A673 (cell line): ENCODE results near the gene SERAC1. TPM values are rescaled to one million over a fixed set of nuclear protein-coding genes. Genes with fewer than 3 reads are reported as not detected.
"Not testable (repeated sequence)": the region's sequence is repeated elsewhere in the genome, so short reads cannot be mapped to it uniquely, and the experiment has no call there.

Experiments used
- BruUV-seq: library from RNA; stranded (reverse); fragments of 400-500 nt; replicated peaks from 2 replicates; lab custom pipeline; 2021; lab: Mats Ljungman, UMichigan
- CTCF ChIA-PET: fragments of 300-600 bp; sonication (Branson Sonifier 250); formaldehyde crosslinking; loops from one replicate; lab custom pipeline; 2022; ENCODE audit warnings: antibody characterized with exemption; lab: Charles Lee
- POLR2A ChIA-PET: fragments of 300-600 bp; sonication (Branson Sonifier 250); formaldehyde crosslinking; loops from one replicate; lab custom pipeline; 2022; ENCODE audit warnings: antibody characterized with exemption; ENCODE audit not compliant: low non-redundant PET; lab: Charles Lee
- DNase-seq: peaks from one replicate; pipeline ENCODE4 v3.0.0-alpha.2; 2015; ENCODE audit warnings: low spot score
- H3K27ac ChIP-seq: fragments of 200-600 bp; sonication (generic); 2 replicates; pipeline ENCODE4 v1.5.1; 2016; ENCODE audit warnings: mixed run types, low read depth, mild to moderate bottlenecking, mixed read lengths, antibody characterized with exemption, low read length; ENCODE audit not compliant: poor library complexity, severe bottlenecking
- H3K27me3 ChIP-seq: fragments of 200-600 bp; sonication (generic); replicated peaks from 2 replicates; pipeline ENCODE4 v1.6.1; 2017; ENCODE audit warnings: mixed run types, low read depth, mild to moderate bottlenecking, mixed read lengths, antibody characterized with exemption, low read length; ENCODE audit not compliant: insufficient read depth, poor library complexity
- H3K36me3 ChIP-seq: fragments of 200-600 bp; sonication (generic); 2 replicates; pipeline ENCODE4 v1.6.1; 2016; ENCODE audit warnings: mixed run types, mild to moderate bottlenecking, mixed read lengths, antibody characterized with exemption, low read length; ENCODE audit not compliant: insufficient read depth, poor library complexity, severe bottlenecking
- H3K4me1 ChIP-seq: fragments of 200-600 bp; sonication (generic); 2 replicates; pipeline ENCODE4 v1.6.1; 2017; ENCODE audit warnings: mixed run types, mild to moderate bottlenecking, mixed read lengths, antibody characterized with exemption, low read length; ENCODE audit not compliant: insufficient read depth, poor library complexity, severe bottlenecking
- H3K4me3 ChIP-seq: fragments of 200-600 bp; sonication (generic); 2 replicates; pipeline ENCODE4 v1.5.1; 2016; ENCODE audit warnings: low read depth, mixed run types, mild to moderate bottlenecking, mixed read lengths, low read length; ENCODE audit not compliant: poor library complexity, severe bottlenecking
- H3K9me3 ChIP-seq: fragments of 200-600 bp; sonication (generic); 2 replicates; pipeline ENCODE4 v1.6.1; 2016; ENCODE audit warnings: mixed run types, low read depth, mild to moderate bottlenecking, mixed read lengths, antibody characterized with exemption, low read length; ENCODE audit not compliant: poor library complexity, severe bottlenecking
- EZH2 ChIP-seq: fragments of 200-600 bp; sonication (generic); IDR thresholded peaks from 2 replicates; pipeline ENCODE4 v1.6.1; 2017; ENCODE audit warnings: borderline replicate concordance, low read depth, mild to moderate bottlenecking, mixed read lengths, antibody characterized with exemption, low read length; ENCODE audit not compliant: poor library complexity, severe bottlenecking
- intact Hi-C: fragments of 100-400 bp; cut with micrococcal nuclease; formaldehyde crosslinking; loops from one replicate; pipeline ENCODE4 v1.10.0; 2022; ENCODE audit not compliant: unreplicated experiment
- total RNA-seq: library from RNA; stranded (reverse); gene quantifications from 2 replicates; pipeline ENCODE4 v1.2.3, GENCODE V29; 2021
- TF ChIP-seq, protein P1 (sequence below): fragments of 300-800, 200-600 bp; sonication (generic); conservative IDR thresholded peaks from 2 replicates; pipeline ENCODE4 v1.5.1; 2017; ENCODE audit warnings: low read depth, mild to moderate bottlenecking, antibody characterized with exemption, low read length, moderate library complexity, mixed read lengths

Gene SERAC1
- total RNA-seq, 1 experiment from 2014 or later: 8.1 TPM

DNA sequence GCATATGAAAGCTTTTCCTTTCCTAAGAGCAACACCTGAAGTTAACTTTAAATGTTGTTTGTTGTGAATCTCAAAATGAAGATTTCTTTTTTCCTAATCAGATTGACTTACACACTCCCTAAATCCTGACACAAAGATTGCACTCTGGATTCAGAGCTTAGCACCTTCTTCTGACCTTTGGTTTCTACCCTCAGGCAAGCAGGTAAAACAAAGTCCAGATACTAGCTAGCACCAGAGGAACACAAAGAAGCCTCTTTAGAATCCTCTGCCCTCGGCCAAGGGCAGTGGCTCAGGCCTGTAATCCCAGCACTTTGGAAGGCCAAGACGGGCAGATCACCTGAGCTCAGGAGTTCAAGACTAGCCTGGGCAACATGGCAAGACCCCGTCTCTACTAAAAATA is 14.5 kb downstream of the SERAC1 start:
- no peaks in the 10 kb centered on the region for H3K4me1 ChIP-seq
- no peak overlapping the region for H3K27ac ChIP-seq
- no TSS peak for BruUV-seq
- TF ChIP-seq, protein P1, sequence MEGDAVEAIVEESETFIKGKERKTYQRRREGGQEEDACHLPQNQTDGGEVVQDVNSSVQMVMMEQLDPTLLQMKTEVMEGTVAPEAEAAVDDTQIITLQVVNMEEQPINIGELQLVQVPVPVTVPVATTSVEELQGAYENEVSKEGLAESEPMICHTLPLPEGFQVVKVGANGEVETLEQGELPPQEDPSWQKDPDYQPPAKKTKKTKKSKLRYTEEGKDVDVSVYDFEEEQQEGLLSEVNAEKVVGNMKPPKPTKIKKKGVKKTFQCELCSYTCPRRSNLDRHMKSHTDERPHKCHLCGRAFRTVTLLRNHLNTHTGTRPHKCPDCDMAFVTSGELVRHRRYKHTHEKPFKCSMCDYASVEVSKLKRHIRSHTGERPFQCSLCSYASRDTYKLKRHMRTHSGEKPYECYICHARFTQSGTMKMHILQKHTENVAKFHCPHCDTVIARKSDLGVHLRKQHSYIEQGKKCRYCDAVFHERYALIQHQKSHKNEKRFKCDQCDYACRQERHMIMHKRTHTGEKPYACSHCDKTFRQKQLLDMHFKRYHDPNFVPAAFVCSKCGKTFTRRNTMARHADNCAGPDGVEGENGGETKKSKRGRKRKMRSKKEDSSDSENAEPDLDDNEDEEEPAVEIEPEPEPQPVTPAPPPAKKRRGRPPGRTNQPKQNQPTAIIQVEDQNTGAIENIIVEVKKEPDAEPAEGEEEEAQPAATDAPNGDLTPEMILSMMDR: no peak
- TF ChIP-seq EZH2: no peak
- intact Hi-C loops: no loop called here
- no peak for DNase-seq
- no peak overlapping the region for H3K4me3 ChIP-seq
- H3K27me3 ChIP-seq: no peaks in the 10 kb centered on the region
- POLR2A ChIA-PET: no interaction called here
- no peaks in the 10 kb centered on the region for H3K36me3 ChIP-seq
- H3K9me3 ChIP-seq: no peaks in the 10 kb centered on the region
- CTCF ChIA-PET: no interaction called here

DNA sequence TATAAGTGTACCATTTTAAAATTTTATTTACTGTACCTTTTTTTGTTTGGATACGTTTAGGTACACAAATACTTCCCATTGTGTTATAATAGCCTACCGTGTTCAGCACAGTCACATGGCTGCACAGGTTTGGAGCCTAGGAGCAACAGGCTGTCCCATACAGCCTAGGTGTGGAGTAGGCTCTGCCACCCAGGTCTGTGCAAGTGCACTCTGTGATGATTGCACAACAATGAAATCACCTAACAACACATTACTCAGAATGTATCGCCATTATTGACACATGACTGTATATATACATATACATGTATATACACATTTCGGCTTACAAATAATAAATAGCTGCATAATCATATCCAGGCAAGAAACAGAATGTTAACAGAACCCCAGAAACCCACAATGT is 15.4 kb downstream of the SERAC1 start:
- Histone ChIP-seq H3K27me3 (no peaks in the 10 kb centered on the region), H3K9me3 (no peaks in the 10 kb centered on the region), H3K4me1 (no peaks in the 10 kb centered on the region), H3K36me3 (no peaks in the 10 kb centered on the region), H3K4me3 (no peak overlapping the region), H3K27ac (no peak overlapping the region)
- TF ChIP-seq, protein P1: no peak
- TF ChIP-seq EZH2: no peak
- BruUV-seq: no TSS peak
- intact Hi-C loops: no loop called here
- ChIA-PET CTCF (no interaction called here), POLR2A (no interaction called here)
- no peak for DNase-seq

DNA sequence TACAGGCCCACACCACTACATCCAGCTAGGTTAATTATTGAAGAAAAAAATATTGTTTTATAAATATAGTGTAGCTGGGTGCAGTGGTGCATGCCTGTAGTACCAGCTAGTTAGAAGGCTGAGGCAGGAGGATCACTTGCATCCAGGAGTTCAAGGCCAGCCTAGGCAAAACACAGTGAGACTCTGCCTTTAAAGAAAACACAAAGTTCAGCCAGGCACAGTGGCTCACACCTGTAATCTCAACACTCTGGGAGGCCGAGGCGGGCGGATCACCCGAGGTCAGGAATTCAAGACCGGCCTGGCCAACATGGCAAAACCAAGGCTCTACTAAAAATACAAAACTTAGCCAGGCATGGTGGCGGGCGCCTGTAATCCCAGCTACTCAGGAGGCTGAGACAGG is 16.0 kb downstream of the SERAC1 start:
- H3K36me3 ChIP-seq, H3K4me3 ChIP-seq, H3K27me3 ChIP-seq, POLR2A ChIA-PET, CTCF ChIA-PET, DNase-seq, H3K9me3 ChIP-seq, BruUV-seq, H3K4me1 ChIP-seq, intact Hi-C loops, H3K27ac ChIP-seq: not testable (repeated sequence)

DNA sequence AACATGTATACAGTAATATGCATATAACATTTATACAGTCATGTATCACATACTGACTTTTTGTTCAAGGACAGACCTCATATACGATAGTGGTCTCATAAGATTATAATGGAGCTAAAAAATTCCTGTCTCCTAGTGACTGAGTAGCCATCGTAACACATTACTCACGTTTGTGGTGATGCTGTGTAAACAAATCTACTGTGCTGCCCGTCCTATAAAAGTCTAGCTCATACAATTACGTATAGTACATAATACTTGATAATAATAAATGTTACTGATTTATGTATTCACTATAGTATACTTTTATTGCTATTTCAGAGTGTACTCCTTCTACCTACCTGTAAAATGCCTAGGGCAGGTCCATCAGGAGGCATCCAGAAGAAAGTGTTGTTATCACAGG is 17.4 kb downstream of the SERAC1 start:
- Histone ChIP-seq H3K4me1 (no peaks in the 10 kb centered on the region), H3K36me3 (no peaks in the 10 kb centered on the region), H3K4me3 (no peak overlapping the region), H3K27ac (no peak overlapping the region), H3K9me3 (no peaks in the 10 kb centered on the region), H3K27me3 (no peaks in the 10 kb centered on the region)
- intact Hi-C loops: no loop called here
- no TSS peak for BruUV-seq
- TF ChIP-seq, protein P1: no peak
- no peak for TF ChIP-seq EZH2
- DNase-seq: no peak
- ChIA-PET POLR2A (interaction anchor here (0.7 kb wide), 1 partner anchor 16 kb away, joined by 4 read pairs; no protein-coding TSS in a partner anchor), CTCF (no interaction called here)
